HepG2 (cell line): ENCODE results near the gene LBX2. TPM values are rescaled to one million over a fixed set of nuclear protein-coding genes. Genes with fewer than 3 reads are reported as not detected.

Experiments used
- BCL6 ChIP-seq: IDR thresholded peaks from 2 replicates; pipeline ENCODE4 v1.6.1; 2016; ENCODE audit warnings: missing genetic modification reagents, missing compliant biosample characterization
- HDAC2 ChIP-seq: sonication (generic); formaldehyde crosslinking; IDR thresholded peaks from 2 replicates; pipeline ENCODE4 v1.4.0; 2020; ENCODE audit warnings: missing genetic modification reagents
- HNRNPH1 ChIP-seq: fragments of 200-400 bp; formaldehyde crosslinking; optimal IDR thresholded peaks from 2 replicates; pipeline ENCODE3; 2017; ENCODE audit warnings: mild to moderate bottlenecking, low read depth, low read length
- NFE2L2 ChIP-seq: fragments of 150-350 bp; IDR thresholded peaks from 2 replicates; pipeline ENCODE4 v1.6.1; 2014; ENCODE audit warnings: low read length
- NRL ChIP-seq: sonication (generic); formaldehyde crosslinking; IDR thresholded peaks from 2 replicates; pipeline ENCODE4 v1.5.0; 2020; ENCODE audit warnings: missing genetic modification reagents, mild to moderate bottlenecking, moderate library complexity, borderline replicate concordance
- PAF1 ChIP-seq: IDR thresholded peaks from 2 replicates; pipeline ENCODE4 v1.6.1; 2016; ENCODE audit warnings: missing genetic modification reagents, missing compliant biosample characterization
- PRPF4 ChIP-seq: fragments of 200-400 bp; formaldehyde crosslinking; IDR thresholded peaks from 2 replicates; pipeline ENCODE4 v1.6.1; 2016; ENCODE audit warnings: low read length, low read depth; ENCODE audit not compliant: poor library complexity, severe bottlenecking
- SRY ChIP-seq: sonication (generic); formaldehyde crosslinking; IDR thresholded peaks from 2 replicates; pipeline ENCODE4 v1.8.0; 2022; ENCODE audit warnings: mild to moderate bottlenecking, missing genetic modification reagents
- ZFP36L2 ChIP-seq: sonication (generic); formaldehyde crosslinking; IDR thresholded peaks from 2 replicates; pipeline ENCODE4 v1.4.0; 2020; ENCODE audit warnings: missing genetic modification reagents
- ZNF136 ChIP-seq: sonication (generic); formaldehyde crosslinking; IDR thresholded peaks from 2 replicates; pipeline ENCODE4 v1.8.1; 2022; ENCODE audit warnings: low read depth, mild to moderate bottlenecking, moderate library complexity, missing genetic modification reagents
- ZNF24 ChIP-seq: fragments of 450-650 bp; IDR thresholded peaks from 2 replicates; pipeline ENCODE4 v1.6.1; 2017; ENCODE audit warnings: antibody characterized with exemption, mild to moderate bottlenecking
- ZNF253 ChIP-seq: sonication (generic); formaldehyde crosslinking; IDR thresholded peaks from 2 replicates; pipeline ENCODE4 v1.8.0; 2022; ENCODE audit warnings: mild to moderate bottlenecking, missing genetic modification reagents, borderline replicate concordance
- ZSCAN22 ChIP-seq: sonication (generic); formaldehyde crosslinking; IDR thresholded peaks from 2 replicates; pipeline ENCODE4 v1.4.0; 2020; ENCODE audit warnings: mild to moderate bottlenecking, missing genetic modification reagents
- polyA plus RNA-seq, 8 experiments: library from polyadenylated mRNA; depleted of rRNA in 3 of 8; stranded (reverse) in 7 of 8; unstranded in 1 of 8; fragments of >200 nt; fragmentation: Illumina TruSeq in 4 of 8; extraction: Trizol in 4 of 8; gene quantifications; 2 replicates each; pipeline versions ENCODE4 v1.2.1 to v1.2.3, GENCODE V29; 2011 to 2016; ENCODE audit warnings: low read depth in 4 of 8, missing spikeins in 1 of 8, mixed read lengths in 1 of 8; ENCODE audit not compliant: insufficient read depth in 1 of 8
- total RNA-seq, 5 experiments: library from RNA; depleted of rRNA; stranded (reverse); fragments of >200 nt; fragmentation: Illumina TruSeq; extraction: Trizol; gene quantifications; 2 replicates each; pipeline ENCODE4 v1.2.3, GENCODE V29; 2016; ENCODE audit warnings: low read depth in 1 of 5
- TF ChIP-seq, protein P1 (sequence below): IDR thresholded peaks from 2 replicates; pipeline ENCODE4 v1.6.1; 2016; ENCODE audit warnings: low read depth, missing genetic modification reagents, missing compliant biosample characterization
- TF ChIP-seq, protein P2 (sequence below): IDR thresholded peaks from 2 replicates; pipeline ENCODE4 v1.4.0; 2020; ENCODE audit warnings: mild to moderate bottlenecking, missing genetic modification reagents
- TF ChIP-seq, protein P3 (sequence below): IDR thresholded peaks from 2 replicates; pipeline ENCODE4 v1.6.1; 2012; ENCODE audit warnings: inconsistent platforms
- TF ChIP-seq, protein P4 (sequence below): sonication (generic); formaldehyde crosslinking; IDR thresholded peaks from 2 replicates; pipeline ENCODE4 v1.5.1; 2020; ENCODE audit warnings: missing genetic modification reagents, mild to moderate bottlenecking, borderline replicate concordance

The LBX2 gene
- total and polyA plus RNA-seq, 2 of the 13 experiments (the other 11 are each of a cell fraction or from before 2014, with no cell fraction given) = 6.4 to 8.1 TPM

DNA sequence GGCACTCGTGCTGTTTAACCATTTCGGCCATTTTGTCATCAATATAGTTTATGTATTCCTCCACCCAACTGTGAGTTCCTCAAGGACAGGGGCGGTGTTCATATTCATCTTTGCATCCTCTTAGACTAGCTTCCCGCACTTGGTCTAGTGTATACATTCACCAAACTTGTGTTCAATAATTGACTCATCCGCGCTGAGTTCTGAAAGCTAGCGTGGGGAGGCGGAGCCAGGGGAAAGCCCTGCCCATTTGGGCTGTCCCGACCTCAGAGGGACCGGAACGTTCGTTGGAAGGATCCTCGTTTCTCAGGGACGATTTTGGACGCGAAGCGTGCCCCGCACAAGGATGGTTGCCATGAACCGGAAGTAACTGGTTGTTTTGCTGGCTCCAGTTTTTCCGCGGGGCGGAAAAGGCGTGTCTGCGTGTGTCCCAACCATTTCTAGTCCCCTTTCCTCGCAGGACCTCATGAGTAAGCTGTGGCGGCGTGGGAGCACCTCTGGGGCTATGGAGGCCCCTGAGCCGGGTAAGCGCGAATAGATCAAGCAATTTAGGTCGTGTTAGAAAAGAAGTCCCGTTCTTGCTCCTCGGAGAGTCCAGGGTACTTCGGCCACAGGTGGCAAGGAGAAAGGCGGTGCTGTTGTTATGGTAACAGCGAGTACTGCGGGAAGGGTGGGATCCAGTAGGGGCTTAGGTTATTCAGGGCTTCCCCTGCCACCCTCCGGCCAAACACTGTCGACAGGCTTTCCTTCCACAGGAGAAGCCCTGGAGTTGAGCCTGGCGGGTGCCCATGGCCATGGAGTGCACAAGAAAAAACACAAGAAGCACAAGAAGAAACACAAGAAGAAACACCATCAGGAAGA lies 44.5 kb downstream of the LBX2 start, which contains the start of gene INO80B (continued):
- TF ChIP-seq, protein P1, sequence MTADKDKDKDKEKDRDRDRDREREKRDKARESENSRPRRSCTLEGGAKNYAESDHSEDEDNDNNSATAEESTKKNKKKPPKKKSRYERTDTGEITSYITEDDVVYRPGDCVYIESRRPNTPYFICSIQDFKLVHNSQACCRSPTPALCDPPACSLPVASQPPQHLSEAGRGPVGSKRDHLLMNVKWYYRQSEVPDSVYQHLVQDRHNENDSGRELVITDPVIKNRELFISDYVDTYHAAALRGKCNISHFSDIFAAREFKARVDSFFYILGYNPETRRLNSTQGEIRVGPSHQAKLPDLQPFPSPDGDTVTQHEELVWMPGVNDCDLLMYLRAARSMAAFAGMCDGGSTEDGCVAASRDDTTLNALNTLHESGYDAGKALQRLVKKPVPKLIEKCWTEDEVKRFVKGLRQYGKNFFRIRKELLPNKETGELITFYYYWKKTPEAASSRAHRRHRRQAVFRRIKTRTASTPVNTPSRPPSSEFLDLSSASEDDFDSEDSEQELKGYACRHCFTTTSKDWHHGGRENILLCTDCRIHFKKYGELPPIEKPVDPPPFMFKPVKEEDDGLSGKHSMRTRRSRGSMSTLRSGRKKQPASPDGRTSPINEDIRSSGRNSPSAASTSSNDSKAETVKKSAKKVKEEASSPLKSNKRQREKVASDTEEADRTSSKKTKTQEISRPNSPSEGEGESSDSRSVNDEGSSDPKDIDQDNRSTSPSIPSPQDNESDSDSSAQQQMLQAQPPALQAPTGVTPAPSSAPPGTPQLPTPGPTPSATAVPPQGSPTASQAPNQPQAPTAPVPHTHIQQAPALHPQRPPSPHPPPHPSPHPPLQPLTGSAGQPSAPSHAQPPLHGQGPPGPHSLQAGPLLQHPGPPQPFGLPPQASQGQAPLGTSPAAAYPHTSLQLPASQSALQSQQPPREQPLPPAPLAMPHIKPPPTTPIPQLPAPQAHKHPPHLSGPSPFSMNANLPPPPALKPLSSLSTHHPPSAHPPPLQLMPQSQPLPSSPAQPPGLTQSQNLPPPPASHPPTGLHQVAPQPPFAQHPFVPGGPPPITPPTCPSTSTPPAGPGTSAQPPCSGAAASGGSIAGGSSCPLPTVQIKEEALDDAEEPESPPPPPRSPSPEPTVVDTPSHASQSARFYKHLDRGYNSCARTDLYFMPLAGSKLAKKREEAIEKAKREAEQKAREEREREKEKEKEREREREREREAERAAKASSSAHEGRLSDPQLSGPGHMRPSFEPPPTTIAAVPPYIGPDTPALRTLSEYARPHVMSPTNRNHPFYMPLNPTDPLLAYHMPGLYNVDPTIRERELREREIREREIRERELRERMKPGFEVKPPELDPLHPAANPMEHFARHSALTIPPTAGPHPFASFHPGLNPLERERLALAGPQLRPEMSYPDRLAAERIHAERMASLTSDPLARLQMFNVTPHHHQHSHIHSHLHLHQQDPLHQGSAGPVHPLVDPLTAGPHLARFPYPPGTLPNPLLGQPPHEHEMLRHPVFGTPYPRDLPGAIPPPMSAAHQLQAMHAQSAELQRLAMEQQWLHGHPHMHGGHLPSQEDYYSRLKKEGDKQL (CRISPR knock-in tag) = peak; percentile 70
- TF ChIP-seq ZNF24 (peak; percentile 80; the same call in 1 of the 2 replicates), HNRNPH1 (no peak), HDAC2 (CRISPR knock-in tag) (peak; percentile 97), NFE2L2 (no peak), ZSCAN22 (CRISPR knock-in tag) (no peak), BCL6 (CRISPR knock-in tag) (peak; percentile 82; the same call in 1 of the 2 replicates), PAF1 (CRISPR knock-in tag) (no peak), NRL (CRISPR knock-in tag) (peak; percentile 81), ZFP36L2 (no peak), ZNF136 (CRISPR knock-in tag) (0 out of 2 replicates have a peak, but pooled peaks have one; percentile 72), PRPF4 (peak; percentile 67), SRY (CRISPR knock-in tag) (peak; percentile 74), ZNF253 (no peak)
- TF ChIP-seq, protein P2, sequence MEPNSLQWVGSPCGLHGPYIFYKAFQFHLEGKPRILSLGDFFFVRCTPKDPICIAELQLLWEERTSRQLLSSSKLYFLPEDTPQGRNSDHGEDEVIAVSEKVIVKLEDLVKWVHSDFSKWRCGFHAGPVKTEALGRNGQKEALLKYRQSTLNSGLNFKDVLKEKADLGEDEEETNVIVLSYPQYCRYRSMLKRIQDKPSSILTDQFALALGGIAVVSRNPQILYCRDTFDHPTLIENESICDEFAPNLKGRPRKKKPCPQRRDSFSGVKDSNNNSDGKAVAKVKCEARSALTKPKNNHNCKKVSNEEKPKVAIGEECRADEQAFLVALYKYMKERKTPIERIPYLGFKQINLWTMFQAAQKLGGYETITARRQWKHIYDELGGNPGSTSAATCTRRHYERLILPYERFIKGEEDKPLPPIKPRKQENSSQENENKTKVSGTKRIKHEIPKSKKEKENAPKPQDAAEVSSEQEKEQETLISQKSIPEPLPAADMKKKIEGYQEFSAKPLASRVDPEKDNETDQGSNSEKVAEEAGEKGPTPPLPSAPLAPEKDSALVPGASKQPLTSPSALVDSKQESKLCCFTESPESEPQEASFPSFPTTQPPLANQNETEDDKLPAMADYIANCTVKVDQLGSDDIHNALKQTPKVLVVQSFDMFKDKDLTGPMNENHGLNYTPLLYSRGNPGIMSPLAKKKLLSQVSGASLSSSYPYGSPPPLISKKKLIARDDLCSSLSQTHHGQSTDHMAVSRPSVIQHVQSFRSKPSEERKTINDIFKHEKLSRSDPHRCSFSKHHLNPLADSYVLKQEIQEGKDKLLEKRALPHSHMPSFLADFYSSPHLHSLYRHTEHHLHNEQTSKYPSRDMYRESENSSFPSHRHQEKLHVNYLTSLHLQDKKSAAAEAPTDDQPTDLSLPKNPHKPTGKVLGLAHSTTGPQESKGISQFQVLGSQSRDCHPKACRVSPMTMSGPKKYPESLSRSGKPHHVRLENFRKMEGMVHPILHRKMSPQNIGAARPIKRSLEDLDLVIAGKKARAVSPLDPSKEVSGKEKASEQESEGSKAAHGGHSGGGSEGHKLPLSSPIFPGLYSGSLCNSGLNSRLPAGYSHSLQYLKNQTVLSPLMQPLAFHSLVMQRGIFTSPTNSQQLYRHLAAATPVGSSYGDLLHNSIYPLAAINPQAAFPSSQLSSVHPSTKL (CRISPR knock-in tag) = peak; percentile 81
- TF ChIP-seq, protein P3, sequence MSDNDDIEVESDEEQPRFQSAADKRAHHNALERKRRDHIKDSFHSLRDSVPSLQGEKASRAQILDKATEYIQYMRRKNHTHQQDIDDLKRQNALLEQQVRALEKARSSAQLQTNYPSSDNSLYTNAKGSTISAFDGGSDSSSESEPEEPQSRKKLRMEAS = peak; percentile 94
- TF ChIP-seq, protein P4, sequence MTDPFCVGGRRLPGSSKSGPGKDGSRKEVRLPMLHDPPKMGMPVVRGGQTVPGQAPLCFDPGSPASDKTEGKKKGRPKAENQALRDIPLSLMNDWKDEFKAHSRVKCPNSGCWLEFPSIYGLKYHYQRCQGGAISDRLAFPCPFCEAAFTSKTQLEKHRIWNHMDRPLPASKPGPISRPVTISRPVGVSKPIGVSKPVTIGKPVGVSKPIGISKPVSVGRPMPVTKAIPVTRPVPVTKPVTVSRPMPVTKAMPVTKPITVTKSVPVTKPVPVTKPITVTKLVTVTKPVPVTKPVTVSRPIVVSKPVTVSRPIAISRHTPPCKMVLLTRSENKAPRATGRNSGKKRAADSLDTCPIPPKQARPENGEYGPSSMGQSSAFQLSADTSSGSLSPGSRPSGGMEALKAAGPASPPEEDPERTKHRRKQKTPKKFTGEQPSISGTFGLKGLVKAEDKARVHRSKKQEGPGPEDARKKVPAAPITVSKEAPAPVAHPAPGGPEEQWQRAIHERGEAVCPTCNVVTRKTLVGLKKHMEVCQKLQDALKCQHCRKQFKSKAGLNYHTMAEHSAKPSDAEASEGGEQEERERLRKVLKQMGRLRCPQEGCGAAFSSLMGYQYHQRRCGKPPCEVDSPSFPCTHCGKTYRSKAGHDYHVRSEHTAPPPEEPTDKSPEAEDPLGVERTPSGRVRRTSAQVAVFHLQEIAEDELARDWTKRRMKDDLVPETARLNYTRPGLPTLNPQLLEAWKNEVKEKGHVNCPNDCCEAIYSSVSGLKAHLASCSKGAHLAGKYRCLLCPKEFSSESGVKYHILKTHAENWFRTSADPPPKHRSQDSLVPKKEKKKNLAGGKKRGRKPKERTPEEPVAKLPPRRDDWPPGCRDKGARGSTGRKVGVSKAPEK (CRISPR knock-in tag) = peak; percentile 68; the same call in 1 of the 2 replicates
